Peyer's patch (tissue), 4 donors: ENCODE data around the gene ZBTB7C. TPM values are rescaled to one million over a fixed set of nuclear protein-coding genes. Genes with fewer than 3 reads are reported as not detected.

Experiments
- DNase-seq, 3 donors: peaks; one replicate each; pipeline ENCODE4 v3.0.0-alpha.2; 2017 to 2019
- H3K27ac ChIP-seq, 4 donors: fragments of 200-600 bp; sonication (generic); one replicate each; pipeline ENCODE4 v1.5.1; 2016 to 2019
- H3K27me3 ChIP-seq, 2 donors: fragments of 200-600 bp; sonication (generic); one replicate each; pipeline ENCODE4 v1.5.1; 2019
- H3K36me3 ChIP-seq, 3 donors: fragments of 200-600 bp; sonication (generic); one replicate each; pipeline ENCODE4 v1.5.1; 2016 to 2019
- H3K4me1 ChIP-seq, 4 donors: fragments of 200-600 bp; sonication (generic); one replicate each; pipeline ENCODE4 v1.5.1; 2016 to 2019
- H3K4me3 ChIP-seq, 4 donors: fragments of 200-600 bp; sonication (generic); 1 replicate in 3 of 4; 2 replicates in 1 of 4; pipeline ENCODE4 v1.5.1; 2016 to 2019; ENCODE audit warnings: mild to moderate bottlenecking in 1 of 4
- H3K9me3 ChIP-seq, 4 donors: fragments of 200-600 bp; sonication (generic); one replicate each; pipeline ENCODE4 v1.5.1; 2016 to 2019; ENCODE audit warnings: mild to moderate bottlenecking in 1 of 4
- POLR2A ChIP-seq, 2 donors: fragments of 450-650 bp; IDR thresholded peaks; one replicate each; pipeline ENCODE4 v1.5.1; 2017; ENCODE audit warnings: antibody characterized with exemption in 2 of 2, mild to moderate bottlenecking in 2 of 2, moderate library complexity in 2 of 2
- total RNA-seq, 4 donors: library from RNA; depleted of rRNA; stranded (reverse); fragments of >200 nt; gene quantifications; one replicate each; pipeline ENCODE4 v1.1.0, GENCODE V29; 2016
- TF ChIP-seq, protein P1 (sequence below), 6 experiments: fragments of 450-650 bp in 4 of 6; fragments of 200-600 bp in 2 of 6; sonication (generic) in 1 of 6; IDR thresholded peaks; one replicate each; pipeline ENCODE4 v1.5.1; 2017 to 2019; ENCODE audit warnings: antibody characterized with exemption in 6 of 6, mild to moderate bottlenecking in 3 of 6, moderate library complexity in 1 of 6

The ZBTB7C gene
- total RNA-seq, 4 donors from 2014 or later: 10.5 to 15.7 (median 14.2) TPM

DNA sequence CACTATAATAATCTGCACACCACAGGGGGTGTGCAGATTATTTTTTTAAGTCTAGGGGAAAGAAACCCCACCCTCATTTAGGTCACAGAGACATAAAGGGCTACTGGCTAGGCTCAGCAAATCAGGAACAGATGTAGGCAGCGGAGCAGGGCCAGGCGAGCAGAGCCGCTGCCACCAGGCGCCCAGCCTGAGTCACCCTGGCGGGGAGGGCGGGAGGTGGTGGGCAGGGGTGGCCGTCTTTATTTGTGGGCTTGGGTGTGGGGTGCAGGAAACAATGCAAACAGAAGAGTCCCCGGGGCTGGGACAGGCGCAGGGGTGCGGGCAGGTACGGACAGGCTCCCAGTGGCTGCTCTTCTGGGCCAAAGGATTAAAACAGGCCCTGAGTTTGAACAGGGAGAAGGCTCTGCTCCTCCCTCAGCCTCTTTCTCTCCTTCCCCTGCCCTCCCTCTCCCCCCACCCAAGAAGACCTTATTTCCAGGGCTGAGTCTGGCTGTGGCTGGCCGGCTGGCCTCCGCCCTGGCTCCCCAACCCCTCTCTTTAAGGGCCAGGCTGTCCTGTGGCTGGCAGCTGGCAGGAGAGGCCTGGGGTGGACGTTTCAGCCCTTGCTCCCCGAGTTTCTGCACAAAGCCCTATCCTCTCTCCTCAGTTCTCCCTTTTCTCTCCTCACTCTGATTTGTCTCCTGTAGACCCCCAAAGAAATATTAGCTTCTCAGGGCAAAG, 335.8 kb downstream of the ZBTB7C start:
- TF ChIP-seq, protein P1, sequence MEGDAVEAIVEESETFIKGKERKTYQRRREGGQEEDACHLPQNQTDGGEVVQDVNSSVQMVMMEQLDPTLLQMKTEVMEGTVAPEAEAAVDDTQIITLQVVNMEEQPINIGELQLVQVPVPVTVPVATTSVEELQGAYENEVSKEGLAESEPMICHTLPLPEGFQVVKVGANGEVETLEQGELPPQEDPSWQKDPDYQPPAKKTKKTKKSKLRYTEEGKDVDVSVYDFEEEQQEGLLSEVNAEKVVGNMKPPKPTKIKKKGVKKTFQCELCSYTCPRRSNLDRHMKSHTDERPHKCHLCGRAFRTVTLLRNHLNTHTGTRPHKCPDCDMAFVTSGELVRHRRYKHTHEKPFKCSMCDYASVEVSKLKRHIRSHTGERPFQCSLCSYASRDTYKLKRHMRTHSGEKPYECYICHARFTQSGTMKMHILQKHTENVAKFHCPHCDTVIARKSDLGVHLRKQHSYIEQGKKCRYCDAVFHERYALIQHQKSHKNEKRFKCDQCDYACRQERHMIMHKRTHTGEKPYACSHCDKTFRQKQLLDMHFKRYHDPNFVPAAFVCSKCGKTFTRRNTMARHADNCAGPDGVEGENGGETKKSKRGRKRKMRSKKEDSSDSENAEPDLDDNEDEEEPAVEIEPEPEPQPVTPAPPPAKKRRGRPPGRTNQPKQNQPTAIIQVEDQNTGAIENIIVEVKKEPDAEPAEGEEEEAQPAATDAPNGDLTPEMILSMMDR (IDR thresholded peaks at IDR 0.05): no peak
- no peak for TF ChIP-seq POLR2A (IDR thresholded peaks at IDR 0.05)
- Histone ChIP-seq H3K4me1 (no peaks in the 10 kb centered on the region), H3K4me3 (no peak overlapping the region), H3K36me3 (no peaks in the 10 kb centered on the region), H3K27me3 (no peaks in the 10 kb centered on the region), H3K27ac (peak overlapping the region in 1 of 4 donors; percentile 31), H3K9me3 (no peaks in the 10 kb centered on the region)
- DNase-seq: no peak

DNA sequence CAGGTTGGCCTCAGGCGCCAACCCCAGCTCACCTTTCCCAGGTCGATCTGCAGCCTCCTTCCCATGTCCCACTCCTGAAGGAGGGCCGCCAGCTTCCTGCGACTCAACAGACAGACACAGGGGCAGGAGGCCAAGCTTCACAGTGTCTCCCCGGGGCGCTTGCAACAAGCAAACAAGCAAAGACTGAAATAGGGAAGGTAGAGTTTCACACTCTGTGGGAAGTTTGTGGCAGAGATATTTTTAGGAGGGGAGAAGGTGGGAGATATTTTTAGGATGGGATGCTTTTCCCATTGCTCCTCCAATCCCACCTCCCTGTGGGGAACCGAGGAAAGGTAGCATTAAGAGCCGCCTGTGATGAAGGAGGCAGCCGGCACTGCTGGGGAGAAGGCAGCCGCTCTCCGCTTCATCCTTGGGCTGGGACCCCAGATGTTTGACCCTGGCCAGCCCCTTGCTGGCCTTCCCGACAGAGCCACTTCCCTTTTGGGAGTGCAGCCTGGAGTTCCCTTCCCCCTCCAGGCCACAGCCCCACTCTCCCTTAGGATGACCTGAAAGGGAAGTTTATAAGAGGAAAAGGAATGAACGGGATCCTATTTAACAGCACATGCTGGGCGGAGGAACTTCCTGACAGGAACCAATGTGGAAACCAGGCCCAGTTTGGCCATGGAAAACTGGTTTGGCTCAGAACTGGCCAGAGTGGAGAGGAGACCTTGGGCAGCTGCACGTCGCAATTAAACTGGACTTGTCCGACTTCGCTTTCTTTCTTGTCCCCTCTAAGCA, 336.6 kb downstream of the ZBTB7C start:
- Histone ChIP-seq H3K9me3 (no peaks in the 10 kb centered on the region), H3K4me3 (no peak overlapping the region), H3K4me1 (no peaks in the 10 kb centered on the region), H3K27me3 (no peaks in the 10 kb centered on the region), H3K27ac (peak overlapping the region in 1 of 4 donors; percentile 31), H3K36me3 (no peaks in the 10 kb centered on the region)
- no peak for DNase-seq
- no peak for TF ChIP-seq POLR2A (IDR thresholded peaks at IDR 0.05)

GRCh38 chr18:48068916-48069445, 340.2 kb downstream of the ZBTB7C start:
- TF ChIP-seq, protein P1 (IDR thresholded peaks at IDR 0.05): no peak
- no peak for TF ChIP-seq POLR2A (IDR thresholded peaks at IDR 0.05)
- no peaks in the 10 kb centered on the region for H3K9me3 ChIP-seq
- H3K27me3 ChIP-seq: no peaks in the 10 kb centered on the region
- H3K27ac ChIP-seq: no peak overlapping the region
- no peaks in the 10 kb centered on the region for H3K4me1 ChIP-seq
- H3K4me3 ChIP-seq: no peak overlapping the region
- no peaks in the 10 kb centered on the region for H3K36me3 ChIP-seq
- no peak for DNase-seq

DNA sequence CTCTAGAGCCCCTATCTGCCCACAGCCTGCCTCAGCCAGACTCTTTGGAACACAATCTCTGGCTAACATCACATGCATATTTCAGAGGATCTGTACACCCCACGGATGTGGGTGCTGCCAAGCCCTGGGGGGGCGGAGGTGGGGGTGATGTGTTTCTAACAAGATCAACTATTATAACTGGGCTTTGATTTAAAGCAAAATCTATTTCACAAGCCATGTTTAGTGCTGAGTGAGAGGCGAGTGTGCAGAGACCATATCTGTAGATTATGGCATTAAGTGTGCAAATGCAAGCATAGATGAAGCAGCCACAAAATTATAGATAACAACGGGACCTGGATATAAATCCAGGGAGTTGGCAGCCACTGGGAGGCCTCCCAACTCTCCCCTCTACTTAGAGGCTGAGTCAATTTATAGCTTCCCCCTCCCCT, 342.9 kb downstream of the ZBTB7C start:
- no peak for DNase-seq
- Histone ChIP-seq H3K4me3 (no peak overlapping the region), H3K36me3 (no peaks in the 10 kb centered on the region), H3K27me3 (no peaks in the 10 kb centered on the region), H3K4me1 (peaks cover 0 to 12% (median 3%) of the 10 kb centered on the region in 4 donors), H3K27ac (no peak overlapping the region), H3K9me3 (no peaks in the 10 kb centered on the region)
- TF ChIP-seq, protein P1 (IDR thresholded peaks at IDR 0.05): no peak
- TF ChIP-seq POLR2A (IDR thresholded peaks at IDR 0.05): no peak

- no peaks in the 10 kb centered on the region for H3K36me3 ChIP-seq
- H3K9me3 ChIP-seq: no peaks in the 10 kb centered on the region
- peaks cover 0 to 14% (median 4%) of the 10 kb centered on the region in 4 donors for H3K4me1 ChIP-seq
- H3K4me3 ChIP-seq: no peak overlapping the region
- no peaks in the 10 kb centered on the region for H3K27me3 ChIP-seq
- no peak overlapping the region for H3K27ac ChIP-seq
- no peak for DNase-seq
- TF ChIP-seq, protein P1 (IDR thresholded peaks at IDR 0.05): no peak
- no peak for TF ChIP-seq POLR2A (IDR thresholded peaks at IDR 0.05)
Observed at GRCh38 chr18:48065601-48065995, 343.6 kb downstream of the ZBTB7C start.
